ENCODE results near the gene PTGDS.

The PTGDS gene

GRCh38 chr9:136996361-136997292 is 19.3 kb downstream of the PTGDS start, which contains the start of gene CLIC3:
CLIC3 (minus strand) TSS chr9:136996568; CDS start chr9:136996543, 25 bp downstream.
- CTCF ChIA-PET: interaction anchor here (0.6 to 5.4 kb wide), 6 partner anchors 33 to 209 kb away, joined by 3 to 38 read pairs (median 4); partner anchors contain the start of gene ABCA2
- Histone ChIP-seq H3K9me3 (ENCODE audit: control insufficient read depth, insufficient read depth, low read depth, low read length) (no peaks in the 10 kb centered on the region), H3K36me3 (ENCODE audit: control insufficient read depth in 2 of 2, insufficient read depth in 1 of 2, low read length in 2 of 2) (peaks cover 0 to 18% of the 10 kb centered on the region in 2 experiments; a peak in 1 of 3 replicates), H3K4me3 (ENCODE audit: low read depth, low read length) (no peak within 1 kb of the TSS), H3K27ac (ENCODE audit: extremely low read depth, low read depth, low read length) (no peak within 1 kb of the TSS), H3K4me1 (ENCODE audit: control insufficient read depth, insufficient read depth, low read length) (peaks cover 5% of the 10 kb centered on the region)
- POLR2A ChIA-PET: interaction anchor here (0.7 to 1.6 kb wide), 15 partner anchors 10 to 244 kb away, joined by 3 to 8 read pairs (median 4); partner anchors contain the start of genes TRAF2 and TUBB4B
- TF ChIP-seq KLF8 (tag by site-specific recombination; IDR thresholded peaks at IDR 0.05) (peak; percentile 25; the same call in 1 of the 2 replicates), HIC1 (tag by site-specific recombination; IDR thresholded peaks at IDR 0.05) (peak; percentile 42; the same call in 1 of the 2 replicates), ZNF341 (tag by site-specific recombination; IDR thresholded peaks at IDR 0.05; ENCODE audit: low read depth) (peak; percentile 72), KLF1 (tag by site-specific recombination; IDR thresholded peaks at IDR 0.05) (peak; percentile 95), ZIC2 (tag by site-specific recombination; IDR thresholded peaks at IDR 0.05) (peak; percentile 73), ZFHX2 (tag by site-specific recombination; conservative IDR thresholded peaks at IDR 0.05) (peak; percentile 93), GLI2 (tag by site-specific recombination; IDR thresholded peaks at IDR 0.05; ENCODE audit: borderline replicate concordance, low read depth) (no peak), KLF16 (tag by site-specific recombination; IDR thresholded peaks at IDR 0.05) (peak; percentile 30; the same call in 1 of the 2 replicates), ZBTB8A (tag by site-specific recombination; IDR thresholded peaks at IDR 0.05) (peak; percentile 16; the same call in 1 of the 2 replicates), PRDM4 (tag by site-specific recombination; IDR thresholded peaks at IDR 0.05) (no peak), ZFP69B (tag by site-specific recombination; IDR thresholded peaks at IDR 0.05) (no peak), SP2 (tag by site-specific recombination; IDR thresholded peaks at IDR 0.05) (peak; percentile 65), EGR2 (tag by site-specific recombination; IDR thresholded peaks at IDR 0.05; ENCODE audit: low read depth) (peak; percentile 92), GLIS1 (tag by site-specific recombination; IDR thresholded peaks at IDR 0.05) (peak; percentile 57), WT1 (tag by site-specific recombination; IDR thresholded peaks at IDR 0.05) (no peak), KLF9 (tag by site-specific recombination; IDR thresholded peaks at IDR 0.05; ENCODE audit: low read depth) (0 out of 2 replicates have a peak, but pooled peaks have one; percentile 25), PATZ1 (tag by site-specific recombination; IDR thresholded peaks at IDR 0.05) (peak; percentile 73), SP3 (tag by site-specific recombination; IDR thresholded peaks at IDR 0.05) (peak; percentile 94), ZBTB20 (tag by site-specific recombination; IDR thresholded peaks at IDR 0.05) (0 out of 2 replicates have a peak, but pooled peaks have one; percentile 15), FEZF1 (tag by site-specific recombination; IDR thresholded peaks at IDR 0.05) (no peak), GLIS2 (tag by site-specific recombination; IDR thresholded peaks at IDR 0.05) (peak; percentile 82), ZBTB48 (tag by site-specific recombination; IDR thresholded peaks at IDR 0.05) (peak; percentile 9; the same call in 1 of the 2 replicates), PRDM10 (tag by site-specific recombination; IDR thresholded peaks at IDR 0.05) (peak; percentile 89), ZBTB7A (tag by site-specific recombination; IDR thresholded peaks at IDR 0.05; ENCODE audit: low read depth) (0 out of 2 replicates have a peak, but pooled peaks have one; percentile 32)

All from HEK293 (cell line).